GM12873 (cell line): ENCODE results near the gene CWC27.

Source experiments
- CTCF ChIP-seq: IDR thresholded peaks from 2 replicates; pipeline ENCODE4 v1.5.1; 2012; ENCODE audit warnings: low read depth, mild to moderate bottlenecking, moderate library complexity, low read length, control low read depth; ENCODE audit not compliant: insufficient read depth; ENCODE audit errors: missing control alignments

Gene CWC27

GRCh38 chr5:64958757-64959391, 190.1 kb downstream of the CWC27 start:
- TF ChIP-seq CTCF: peak; percentile 38

GRCh38 chr5:64963278-64963677, 194.5 kb downstream of the CWC27 start:
- TF ChIP-seq CTCF: no peak

GRCh38 chr5:64968591-64969110, 199.9 kb downstream of the CWC27 start:
- TF ChIP-seq CTCF: no peak

GRCh38 chr5:64969578-64969977, 200.8 kb downstream of the CWC27 start:
- no peak for TF ChIP-seq CTCF

- no peak for TF ChIP-seq CTCF
These were observed 202.8 kb downstream of the CWC27 start for GRCh38 chr5:64971513-64971912.

- TF ChIP-seq CTCF: no peak
These were observed 203.3 kb downstream of the CWC27 start for GRCh38 chr5:64971990-64972389.

GRCh38 chr5:64972591-64972990, 203.9 kb downstream of the CWC27 start:
- TF ChIP-seq CTCF: no peak
